Heart left ventricle (tissue), 13 donors: Measurements from ENCODE around the gene NPHP4.

Source experiments
- CTCF ChIP-seq, 12 donors: fragments of 200-600 bp; sonication (generic) in 4 of 12; IDR thresholded peaks; one replicate each; pipeline versions ENCODE4 v1.5.0 to v1.8.0; 2018 to 2022; ENCODE audit warnings: antibody characterized with exemption in 12 of 12, mild to moderate bottlenecking in 5 of 12
- POLR2A ChIP-seq, 2 donors: fragments of 450-650 bp; IDR thresholded peaks; one replicate each; pipeline ENCODE4 v1.6.1; 2017; ENCODE audit warnings: antibody characterized with exemption in 2 of 2, mild to moderate bottlenecking in 2 of 2, moderate library complexity in 2 of 2
- donor health status: ischemic (EF 13 %, LVEDD 7.1; RV severe dilation, severe dysfunction).
- donor health status: DM: no; HTN: yes; CAD: no.
- donor health status: DM: no; HTN: no; CAD: no.
- donor health status: ischemic (EF 25% LVEDD 6.9; RV normal size, moderate dysfunction).
- donor health status: ischemic (EF 25% LVEDD 5.7; RV mildly dilated, moderate dysfunction).
- donor health status: ischemic (EF 35%, LVEDD 5.7; RV mildly dilated, moderate dysfunction).
- donor health status: nonischemic (EF 11% LVEDD 7.7; RV severe dilation, severe dysfunction).
- donor health status: DM: yes; HTN: yes; CAD: no.
- donor health status: PGD.
- donor health status: ischemic (EF 29% LVEDD 5.4; RV normal size, mild dysfunction).
- donor health status: nonischemic (EF 23%, LVEDD 6.1; RV moderate dilation, normal function).

GRCh38 chr1:5814046-5814619, 178.1 kb downstream of the NPHP4 start:
- TF ChIP-seq CTCF (IDR thresholded peaks at IDR 0.05) (no peak), POLR2A (IDR thresholded peaks at IDR 0.05) (no peak)
